RWPE1 (cell line): Measurements from ENCODE around the gene COPB2.

ENCODE experiments used
- CTCF ChIA-PET: fragments of 350-600 bp; sonication (Branson Sonifier 250); formaldehyde crosslinking; extraction: SDS; loops from one replicate; lab custom pipeline; 2021; lab: Yijun Ruan, JAX
- POLR2A ChIA-PET: fragments of 400-600 bp; formaldehyde crosslinking; extraction: SDS; loops from one replicate; lab custom pipeline; 2020; ENCODE audit warnings: antibody characterized with exemption; ENCODE audit not compliant: low non-redundant PET; lab: Yijun Ruan, JAX
- DNase-seq: peaks from one replicate; pipeline ENCODE4 v3.0.0; 2012; ENCODE audit warnings: low spot score
- H3K27ac ChIP-seq: fragments of 450-650 bp; 2 replicates; pipeline ENCODE4 v1.5.1; 2017
- TF ChIP-seq, protein P1 (sequence below): fragments of 450-650 bp; conservative IDR thresholded peaks from 2 replicates; pipeline ENCODE4 v1.5.1; 2017; ENCODE audit warnings: low read depth, mild to moderate bottlenecking

The COPB2 gene

DNA sequence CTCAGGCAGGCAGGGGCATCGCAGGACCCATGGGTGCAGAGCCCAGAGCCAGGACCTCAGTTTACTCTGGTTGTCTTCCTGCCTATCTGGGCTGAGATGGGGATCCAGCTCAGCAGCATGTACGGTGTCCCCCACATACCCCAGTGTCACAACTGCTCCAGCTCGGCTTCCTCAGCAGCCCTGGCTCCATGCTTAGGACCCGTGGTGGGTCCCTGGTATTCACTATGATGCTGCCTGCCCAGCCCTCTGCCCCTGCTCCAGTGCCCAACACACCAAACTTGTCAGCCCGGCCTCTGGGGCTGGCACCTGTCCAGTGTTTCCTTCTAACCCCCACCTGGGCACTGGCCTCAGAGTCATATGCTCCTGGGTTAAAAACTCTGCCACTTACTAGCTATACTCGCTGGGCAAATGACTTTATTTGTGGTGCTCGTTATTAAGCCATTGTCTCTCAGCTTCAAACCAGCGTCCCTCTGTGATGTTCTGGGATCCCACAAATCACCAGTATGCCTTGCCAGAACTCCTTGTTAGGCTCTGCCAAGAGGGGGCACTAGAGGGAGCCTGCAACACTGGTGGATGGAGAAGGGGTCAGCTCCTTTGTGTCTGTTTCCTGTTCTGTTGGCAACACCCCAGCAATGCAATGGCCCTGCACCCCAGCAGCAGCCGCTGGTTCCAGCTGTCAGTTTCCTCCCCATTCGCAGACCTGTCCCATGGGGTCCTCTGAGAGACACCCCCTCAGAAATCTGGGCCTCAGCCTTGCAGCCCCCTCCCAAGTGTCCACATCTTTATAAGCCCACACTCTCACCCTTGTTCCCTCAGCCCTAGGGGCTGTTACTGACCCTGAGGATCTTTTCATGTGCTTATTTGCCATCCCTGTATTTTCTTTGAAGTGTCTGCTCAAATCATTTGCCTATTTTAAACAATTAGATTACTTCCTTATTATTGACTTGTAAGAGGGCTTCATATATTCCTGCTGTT is 69.7 kb downstream of the COPB2 start:
- DNase-seq, result no peak
- H3K27ac ChIP-seq, result no peak overlapping the region
- TF ChIP-seq, protein P1, sequence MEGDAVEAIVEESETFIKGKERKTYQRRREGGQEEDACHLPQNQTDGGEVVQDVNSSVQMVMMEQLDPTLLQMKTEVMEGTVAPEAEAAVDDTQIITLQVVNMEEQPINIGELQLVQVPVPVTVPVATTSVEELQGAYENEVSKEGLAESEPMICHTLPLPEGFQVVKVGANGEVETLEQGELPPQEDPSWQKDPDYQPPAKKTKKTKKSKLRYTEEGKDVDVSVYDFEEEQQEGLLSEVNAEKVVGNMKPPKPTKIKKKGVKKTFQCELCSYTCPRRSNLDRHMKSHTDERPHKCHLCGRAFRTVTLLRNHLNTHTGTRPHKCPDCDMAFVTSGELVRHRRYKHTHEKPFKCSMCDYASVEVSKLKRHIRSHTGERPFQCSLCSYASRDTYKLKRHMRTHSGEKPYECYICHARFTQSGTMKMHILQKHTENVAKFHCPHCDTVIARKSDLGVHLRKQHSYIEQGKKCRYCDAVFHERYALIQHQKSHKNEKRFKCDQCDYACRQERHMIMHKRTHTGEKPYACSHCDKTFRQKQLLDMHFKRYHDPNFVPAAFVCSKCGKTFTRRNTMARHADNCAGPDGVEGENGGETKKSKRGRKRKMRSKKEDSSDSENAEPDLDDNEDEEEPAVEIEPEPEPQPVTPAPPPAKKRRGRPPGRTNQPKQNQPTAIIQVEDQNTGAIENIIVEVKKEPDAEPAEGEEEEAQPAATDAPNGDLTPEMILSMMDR, result no peak
- CTCF ChIA-PET, result interaction anchor here (0.6 to 0.8 kb wide), 2 partner anchors 9 to 208 kb away, joined by 3 to 4 read pairs; no protein-coding TSS in a partner anchor
- POLR2A ChIA-PET, result no interaction called here

DNA sequence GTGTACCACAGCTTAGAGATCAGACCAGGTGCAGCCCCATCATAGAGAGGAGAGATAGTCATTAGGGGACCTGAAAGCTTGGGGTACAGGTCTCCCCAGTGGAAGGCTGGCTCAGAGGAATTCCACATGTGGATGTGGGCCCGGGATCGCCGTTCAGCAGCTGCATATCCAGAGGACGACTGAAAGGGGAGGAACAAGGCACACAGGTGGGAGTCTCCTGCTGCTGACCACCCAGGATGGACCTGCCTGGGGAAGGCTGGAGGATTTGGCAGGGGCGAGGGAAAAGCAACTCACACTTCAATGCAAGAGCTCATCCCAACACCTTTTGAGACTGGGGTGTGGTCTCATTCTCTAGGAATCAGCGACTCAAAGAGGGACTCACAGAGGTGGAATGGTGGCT is 70.6 kb downstream of the COPB2 start:
- DNase-seq, result no peak
- TF ChIP-seq, protein P1, result no peak
- H3K27ac ChIP-seq, result no peak overlapping the region
- ChIA-PET CTCF (interaction anchor here (1.2 kb wide), 1 partner anchor 10 kb away, joined by 4 read pairs; no protein-coding TSS in a partner anchor), POLR2A (no interaction called here)

DNA sequence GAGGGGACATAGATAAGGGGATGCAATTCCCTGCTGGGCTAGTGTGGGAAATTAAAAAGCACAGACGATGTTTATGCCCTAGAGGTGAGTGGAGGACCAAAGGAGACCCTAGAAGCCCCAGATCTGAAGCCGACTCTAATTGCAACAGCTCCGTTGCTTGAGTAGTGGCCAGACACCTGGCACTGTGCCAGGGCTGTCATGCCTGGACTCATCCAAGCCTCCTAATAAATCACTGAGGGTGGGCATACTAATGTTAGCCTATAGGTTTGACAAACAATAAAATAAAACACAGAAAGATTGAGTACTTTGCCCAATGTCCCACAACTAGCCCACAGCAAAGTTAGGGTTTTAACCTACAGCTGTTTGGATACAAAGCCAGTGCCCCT is 71.0 kb downstream of the COPB2 start:
- CTCF ChIA-PET, result interaction anchor here (1.2 kb wide), 1 partner anchor 11 kb away, joined by 4 read pairs; no protein-coding TSS in a partner anchor
- POLR2A ChIA-PET, result no interaction called here
- H3K27ac ChIP-seq, result no peak overlapping the region
- TF ChIP-seq, protein P1, result no peak
- DNase-seq, result peak; percentile 45

DNA sequence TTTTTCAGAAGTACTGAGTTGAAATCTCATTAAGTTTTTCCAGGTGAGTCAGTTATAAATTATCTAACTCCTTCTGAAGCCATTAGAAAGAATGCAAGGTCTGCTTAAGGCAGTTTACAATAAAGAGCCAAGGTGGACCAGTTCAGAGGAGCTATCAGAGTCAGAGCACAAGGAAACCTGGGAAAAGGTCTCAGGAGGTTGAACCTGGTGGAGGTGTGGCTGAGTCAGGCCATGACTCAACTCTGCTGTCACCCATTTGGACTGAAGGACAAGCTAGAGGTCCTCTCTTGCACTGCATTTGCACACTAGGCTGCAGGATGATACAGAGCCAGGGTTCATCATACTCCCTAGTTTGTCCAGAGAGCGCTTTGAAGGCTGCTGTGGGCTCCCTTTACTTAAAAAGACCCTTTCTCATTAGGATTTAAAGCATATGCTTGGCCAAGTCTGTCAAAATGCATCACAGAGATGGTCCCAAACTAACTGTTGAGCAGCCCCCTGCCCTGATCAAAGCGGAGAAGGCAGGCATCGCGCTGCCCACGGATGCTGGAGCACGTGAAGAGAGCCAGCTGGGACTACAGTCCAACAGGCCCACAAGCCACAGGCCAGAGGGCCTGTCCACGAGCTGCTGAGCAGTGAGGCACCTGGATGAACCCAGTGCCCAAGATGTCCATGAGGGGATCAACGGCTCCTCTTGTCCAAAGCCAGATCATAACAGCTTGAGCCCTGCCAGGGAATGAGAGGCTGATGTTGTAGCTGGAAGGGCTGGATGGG is 71.6 kb downstream of the COPB2 start:
- POLR2A ChIA-PET, result no interaction called here
- TF ChIP-seq, protein P1, result no peak
- DNase-seq, result peak; percentile 62
- CTCF ChIA-PET, result interaction anchor here (1.2 kb wide), 1 partner anchor 11 kb away, joined by 4 read pairs; no protein-coding TSS in a partner anchor
- H3K27ac ChIP-seq, result no peak overlapping the region

DNA sequence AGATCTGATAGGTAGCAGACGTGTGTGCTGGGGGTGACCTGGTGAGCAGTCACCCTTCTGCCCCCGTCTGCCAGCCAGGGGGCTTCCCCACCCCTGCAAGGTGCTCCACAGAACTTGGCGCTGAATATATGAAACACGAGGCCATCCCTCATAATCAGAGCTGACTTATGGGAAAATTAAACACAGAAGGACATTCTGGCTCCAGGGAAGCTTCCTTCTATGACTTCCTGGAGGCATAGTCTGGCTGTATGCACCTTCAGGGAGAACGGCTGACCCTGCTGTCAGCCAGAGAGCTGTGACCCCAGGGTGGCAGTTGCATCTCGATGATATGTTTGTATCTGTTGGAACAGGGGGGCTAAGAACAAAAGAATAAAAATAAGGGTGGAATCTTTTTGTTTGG is 72.2 kb downstream of the COPB2 start:
- TF ChIP-seq, protein P1, result no peak
- no peak for DNase-seq
- ChIA-PET CTCF (interaction anchor here (1.4 kb wide), 1 partner anchor 12 kb away, joined by 3 read pairs; no protein-coding TSS in a partner anchor), POLR2A (no interaction called here)
- H3K27ac ChIP-seq, result no peak overlapping the region

DNA sequence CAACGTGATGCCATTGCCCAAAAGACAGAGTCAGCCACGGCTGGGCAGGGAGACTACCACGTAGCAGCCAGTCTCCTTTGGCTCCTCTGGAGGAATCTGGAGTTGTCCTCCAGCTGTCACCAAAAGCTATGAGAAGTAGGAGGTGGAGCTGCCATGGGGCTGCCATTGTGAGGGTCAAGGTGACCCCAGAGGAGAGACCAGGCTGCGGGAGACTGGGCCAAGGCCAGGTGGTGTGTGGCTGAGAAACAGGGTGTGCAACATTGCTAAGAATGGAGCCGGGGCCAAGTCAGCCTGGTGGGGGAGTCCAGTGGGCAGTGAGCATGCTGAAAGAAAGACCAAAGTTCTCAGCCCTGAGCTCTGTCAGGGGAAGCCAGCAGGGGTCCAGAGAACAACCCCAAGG is 75.5 kb downstream of the COPB2 start:
- ChIA-PET CTCF (interaction anchor here (1.5 kb wide), 1 partner anchor 202 kb away, joined by 4 read pairs; no protein-coding TSS in a partner anchor), POLR2A (no interaction called here)
- no peak for DNase-seq
- TF ChIP-seq, protein P1, result no peak
- no peak overlapping the region for H3K27ac ChIP-seq
